SK-N-SH treated with all-trans-retinoic acid at 6 μM for 48 hours (cell line): ENCODE results near the gene METTL5.
A peak's percentile ranks its signal among the peaks of the same experiment; 100 is the strongest.

ENCODE experiments used
- ATAC-seq: fragments of 200-7000 bp; cut with Tn5 transposase; 3 replicates; pipeline ENCODE4 v1.9.1; 2020; ENCODE audit warnings: mild to moderate bottlenecking, moderate library complexity
- ARNTL ChIP-seq: fragments of 450-650 bp; formaldehyde crosslinking; IDR thresholded peaks from 2 replicates; pipeline ENCODE4 v1.5.0; 2020; ENCODE audit warnings: low read depth, mild to moderate bottlenecking, moderate library complexity, borderline replicate concordance
- BACH2 ChIP-seq: fragments of 250-450 bp; sonication (Bioruptor Pico); IDR thresholded peaks from 2 replicates; pipeline ENCODE4 v1.9.0; 2021; ENCODE audit warnings: mild to moderate bottlenecking, borderline replicate concordance
- CSDC2 ChIP-seq: fragments of 250-450 bp; sonication (Bioruptor Pico); IDR thresholded peaks from 2 replicates; pipeline ENCODE4 v1.5.0; 2020; ENCODE audit warnings: mild to moderate bottlenecking, moderate library complexity
- ESRRG ChIP-seq: fragments of 250-450 bp; sonication (Bioruptor Pico); IDR thresholded peaks from 2 replicates; pipeline ENCODE4 v1.6.1; 2021; ENCODE audit warnings: mild to moderate bottlenecking
- ISL1 ChIP-seq: fragments of 250-450 bp; sonication (Bioruptor Pico); IDR thresholded peaks from 2 replicates; pipeline ENCODE4 v2.1.2; 2022; ENCODE audit warnings: mild to moderate bottlenecking, moderate library complexity
- OSR1 ChIP-seq: fragments of 250-450 bp; sonication (Bioruptor Pico); IDR thresholded peaks from 2 replicates; pipeline ENCODE4 v1.8.0; 2022; ENCODE audit warnings: moderate library complexity, mild to moderate bottlenecking, inconsistent platforms
- PPARA ChIP-seq: fragments of 250-450 bp; sonication (Bioruptor Pico); IDR thresholded peaks from 2 replicates; pipeline ENCODE4 v1.5.0; 2020; ENCODE audit warnings: mild to moderate bottlenecking, borderline replicate concordance
- RARB ChIP-seq: fragments of 250-450 bp; sonication (Bioruptor Pico); IDR thresholded peaks from 2 replicates; pipeline ENCODE4 v1.8.0; 2021; ENCODE audit warnings: mild to moderate bottlenecking, moderate library complexity
- SNAI2 ChIP-seq: fragments of 250-450 bp; sonication (Bioruptor Pico); IDR thresholded peaks from 2 replicates; pipeline ENCODE4 v1.5.0; 2020; ENCODE audit warnings: mild to moderate bottlenecking, moderate library complexity
- TOX ChIP-seq: fragments of 250-450 bp; sonication (Bioruptor Pico); IDR thresholded peaks from 2 replicates; pipeline ENCODE4 v1.8.0; 2021; ENCODE audit warnings: mild to moderate bottlenecking, moderate library complexity, borderline replicate concordance
- ZC3H10 ChIP-seq: fragments of 250-450 bp; sonication (Bioruptor Pico); IDR thresholded peaks from 2 replicates; pipeline ENCODE4 v1.5.1; 2021; ENCODE audit warnings: mild to moderate bottlenecking, moderate library complexity
- ZFP3 ChIP-seq: fragments of 250-450 bp; sonication (Bioruptor Pico); IDR thresholded peaks from 2 replicates; pipeline ENCODE4 v1.5.0; 2020; ENCODE audit warnings: mild to moderate bottlenecking, moderate library complexity
- ZNF565 ChIP-seq: fragments of 450-650 bp; formaldehyde crosslinking; conservative IDR thresholded peaks from 2 replicates; pipeline ENCODE4 v1.5.0; 2020; ENCODE audit warnings: low read depth, mild to moderate bottlenecking, moderate library complexity
- TF ChIP-seq, protein P1 (sequence below): fragments of 250-450 bp; sonication (Bioruptor Pico); IDR thresholded peaks from 2 replicates; pipeline ENCODE4 v1.8.0; 2020; ENCODE audit warnings: mild to moderate bottlenecking, moderate library complexity, borderline replicate concordance
- TF ChIP-seq, protein P2 (sequence below): fragments of 250-450 bp; sonication (Bioruptor Pico); IDR thresholded peaks from 2 replicates; pipeline ENCODE4 v1.5.1; 2021; ENCODE audit warnings: mild to moderate bottlenecking, moderate library complexity
- TF ChIP-seq, protein P3 (sequence below): fragments of 250-450 bp; sonication (Bioruptor Pico); IDR thresholded peaks from 2 replicates; pipeline ENCODE4 v1.8.0; 2021; ENCODE audit warnings: low read depth, mild to moderate bottlenecking, moderate library complexity, borderline replicate concordance
- TF ChIP-seq, protein P4 (sequence below): fragments of 250-450 bp; sonication (Bioruptor Pico); IDR thresholded peaks from 2 replicates; pipeline ENCODE4 v1.5.0; 2020; ENCODE audit warnings: mild to moderate bottlenecking, moderate library complexity

The METTL5 gene

DNA sequence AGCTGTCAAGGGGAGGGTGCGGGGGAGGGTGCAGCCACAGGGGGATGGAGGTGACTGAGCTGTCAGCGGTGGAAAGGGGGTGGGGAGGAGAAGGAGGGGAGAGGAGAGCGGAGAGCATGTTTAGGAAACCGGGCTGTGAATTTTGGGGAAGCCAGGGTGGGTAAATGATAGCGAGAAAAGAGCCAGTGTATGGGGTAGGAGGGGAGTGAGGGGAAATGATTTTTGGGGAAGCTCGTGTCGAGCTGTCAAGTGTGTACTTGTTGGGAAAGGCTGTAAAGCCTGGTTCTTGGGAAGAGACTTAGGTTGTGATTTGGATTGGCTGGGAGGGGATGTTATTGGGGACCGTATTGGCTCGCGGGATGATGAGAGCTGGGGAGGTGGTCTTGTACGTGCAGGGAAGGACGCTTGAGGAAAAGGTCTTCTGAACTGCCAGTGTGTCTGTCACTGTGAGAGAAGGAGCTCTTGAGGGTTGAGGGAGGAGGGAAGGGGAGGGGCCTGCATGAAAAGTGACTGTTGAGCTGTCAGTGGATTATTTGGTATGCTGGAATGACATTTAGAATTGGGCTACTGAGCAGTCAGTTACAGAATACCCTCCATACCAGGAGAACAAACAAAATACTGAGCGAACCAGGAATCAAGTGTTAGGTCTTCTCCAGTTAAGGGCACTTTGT, 3.6 kb upstream of the METTL5 start:
- TF ChIP-seq OSR1 (CRISPR knock-in tag) = no peak
- no peak for TF ChIP-seq RARB (CRISPR knock-in tag)
- TF ChIP-seq BACH2 (CRISPR knock-in tag) = no peak
- TF ChIP-seq, protein P1, sequence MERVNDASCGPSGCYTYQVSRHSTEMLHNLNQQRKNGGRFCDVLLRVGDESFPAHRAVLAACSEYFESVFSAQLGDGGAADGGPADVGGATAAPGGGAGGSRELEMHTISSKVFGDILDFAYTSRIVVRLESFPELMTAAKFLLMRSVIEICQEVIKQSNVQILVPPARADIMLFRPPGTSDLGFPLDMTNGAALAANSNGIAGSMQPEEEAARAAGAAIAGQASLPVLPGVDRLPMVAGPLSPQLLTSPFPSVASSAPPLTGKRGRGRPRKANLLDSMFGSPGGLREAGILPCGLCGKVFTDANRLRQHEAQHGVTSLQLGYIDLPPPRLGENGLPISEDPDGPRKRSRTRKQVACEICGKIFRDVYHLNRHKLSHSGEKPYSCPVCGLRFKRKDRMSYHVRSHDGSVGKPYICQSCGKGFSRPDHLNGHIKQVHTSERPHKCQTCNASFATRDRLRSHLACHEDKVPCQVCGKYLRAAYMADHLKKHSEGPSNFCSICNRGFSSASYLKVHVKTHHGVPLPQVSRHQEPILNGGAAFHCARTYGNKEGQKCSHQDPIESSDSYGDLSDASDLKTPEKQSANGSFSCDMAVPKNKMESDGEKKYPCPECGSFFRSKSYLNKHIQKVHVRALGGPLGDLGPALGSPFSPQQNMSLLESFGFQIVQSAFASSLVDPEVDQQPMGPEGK (CRISPR knock-in tag) = no peak
- TF ChIP-seq, protein P2, sequence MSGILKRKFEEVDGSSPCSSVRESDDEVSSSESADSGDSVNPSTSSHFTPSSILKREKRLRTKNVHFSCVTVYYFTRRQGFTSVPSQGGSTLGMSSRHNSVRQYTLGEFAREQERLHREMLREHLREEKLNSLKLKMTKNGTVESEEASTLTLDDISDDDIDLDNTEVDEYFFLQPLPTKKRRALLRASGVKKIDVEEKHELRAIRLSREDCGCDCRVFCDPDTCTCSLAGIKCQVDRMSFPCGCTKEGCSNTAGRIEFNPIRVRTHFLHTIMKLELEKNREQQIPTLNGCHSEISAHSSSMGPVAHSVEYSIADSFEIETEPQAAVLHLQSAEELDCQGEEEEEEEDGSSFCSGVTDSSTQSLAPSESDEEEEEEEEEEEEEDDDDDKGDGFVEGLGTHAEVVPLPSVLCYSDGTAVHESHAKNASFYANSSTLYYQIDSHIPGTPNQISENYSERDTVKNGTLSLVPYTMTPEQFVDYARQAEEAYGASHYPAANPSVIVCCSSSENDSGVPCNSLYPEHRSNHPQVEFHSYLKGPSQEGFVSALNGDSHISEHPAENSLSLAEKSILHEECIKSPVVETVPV (CRISPR knock-in tag) = no peak
- no peak for TF ChIP-seq CSDC2 (CRISPR knock-in tag)
- no peak for TF ChIP-seq SNAI2 (CRISPR knock-in tag)
- TF ChIP-seq ARNTL (CRISPR knock-in tag) = no peak
- no peak for TF ChIP-seq ZC3H10 (CRISPR knock-in tag)
- TF ChIP-seq, protein P3, sequence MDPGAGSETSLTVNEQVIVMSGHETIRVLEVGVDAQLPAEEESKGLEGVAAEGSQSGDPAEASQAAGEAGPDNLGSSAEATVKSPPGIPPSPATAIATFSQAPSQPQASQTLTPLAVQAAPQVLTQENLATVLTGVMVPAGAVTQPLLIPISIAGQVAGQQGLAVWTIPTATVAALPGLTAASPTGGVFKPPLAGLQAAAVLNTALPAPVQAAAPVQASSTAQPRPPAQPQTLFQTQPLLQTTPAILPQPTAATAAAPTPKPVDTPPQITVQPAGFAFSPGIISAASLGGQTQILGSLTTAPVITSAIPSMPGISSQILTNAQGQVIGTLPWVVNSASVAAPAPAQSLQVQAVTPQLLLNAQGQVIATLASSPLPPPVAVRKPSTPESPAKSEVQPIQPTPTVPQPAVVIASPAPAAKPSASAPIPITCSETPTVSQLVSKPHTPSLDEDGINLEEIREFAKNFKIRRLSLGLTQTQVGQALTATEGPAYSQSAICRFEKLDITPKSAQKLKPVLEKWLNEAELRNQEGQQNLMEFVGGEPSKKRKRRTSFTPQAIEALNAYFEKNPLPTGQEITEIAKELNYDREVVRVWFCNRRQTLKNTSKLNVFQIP (CRISPR knock-in tag) = no peak
- no peak for TF ChIP-seq ISL1
- no peak for TF ChIP-seq TOX
- TF ChIP-seq ESRRG (CRISPR knock-in tag) = no peak
- TF ChIP-seq ZNF565 (CRISPR knock-in tag) = no peak
- no peak for TF ChIP-seq ZFP3 (CRISPR knock-in tag)
- TF ChIP-seq, protein P4, sequence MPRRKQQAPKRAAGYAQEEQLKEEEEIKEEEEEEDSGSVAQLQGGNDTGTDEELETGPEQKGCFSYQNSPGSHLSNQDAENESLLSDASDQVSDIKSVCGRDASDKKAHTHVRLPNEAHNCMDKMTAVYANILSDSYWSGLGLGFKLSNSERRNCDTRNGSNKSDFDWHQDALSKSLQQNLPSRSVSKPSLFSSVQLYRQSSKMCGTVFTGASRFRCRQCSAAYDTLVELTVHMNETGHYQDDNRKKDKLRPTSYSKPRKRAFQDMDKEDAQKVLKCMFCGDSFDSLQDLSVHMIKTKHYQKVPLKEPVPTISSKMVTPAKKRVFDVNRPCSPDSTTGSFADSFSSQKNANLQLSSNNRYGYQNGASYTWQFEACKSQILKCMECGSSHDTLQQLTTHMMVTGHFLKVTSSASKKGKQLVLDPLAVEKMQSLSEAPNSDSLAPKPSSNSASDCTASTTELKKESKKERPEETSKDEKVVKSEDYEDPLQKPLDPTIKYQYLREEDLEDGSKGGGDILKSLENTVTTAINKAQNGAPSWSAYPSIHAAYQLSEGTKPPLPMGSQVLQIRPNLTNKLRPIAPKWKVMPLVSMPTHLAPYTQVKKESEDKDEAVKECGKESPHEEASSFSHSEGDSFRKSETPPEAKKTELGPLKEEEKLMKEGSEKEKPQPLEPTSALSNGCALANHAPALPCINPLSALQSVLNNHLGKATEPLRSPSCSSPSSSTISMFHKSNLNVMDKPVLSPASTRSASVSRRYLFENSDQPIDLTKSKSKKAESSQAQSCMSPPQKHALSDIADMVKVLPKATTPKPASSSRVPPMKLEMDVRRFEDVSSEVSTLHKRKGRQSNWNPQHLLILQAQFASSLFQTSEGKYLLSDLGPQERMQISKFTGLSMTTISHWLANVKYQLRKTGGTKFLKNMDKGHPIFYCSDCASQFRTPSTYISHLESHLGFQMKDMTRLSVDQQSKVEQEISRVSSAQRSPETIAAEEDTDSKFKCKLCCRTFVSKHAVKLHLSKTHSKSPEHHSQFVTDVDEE (CRISPR knock-in tag) = no peak
- no peak for TF ChIP-seq PPARA (CRISPR knock-in tag)
- ATAC-seq = peak; percentile 35

DNA sequence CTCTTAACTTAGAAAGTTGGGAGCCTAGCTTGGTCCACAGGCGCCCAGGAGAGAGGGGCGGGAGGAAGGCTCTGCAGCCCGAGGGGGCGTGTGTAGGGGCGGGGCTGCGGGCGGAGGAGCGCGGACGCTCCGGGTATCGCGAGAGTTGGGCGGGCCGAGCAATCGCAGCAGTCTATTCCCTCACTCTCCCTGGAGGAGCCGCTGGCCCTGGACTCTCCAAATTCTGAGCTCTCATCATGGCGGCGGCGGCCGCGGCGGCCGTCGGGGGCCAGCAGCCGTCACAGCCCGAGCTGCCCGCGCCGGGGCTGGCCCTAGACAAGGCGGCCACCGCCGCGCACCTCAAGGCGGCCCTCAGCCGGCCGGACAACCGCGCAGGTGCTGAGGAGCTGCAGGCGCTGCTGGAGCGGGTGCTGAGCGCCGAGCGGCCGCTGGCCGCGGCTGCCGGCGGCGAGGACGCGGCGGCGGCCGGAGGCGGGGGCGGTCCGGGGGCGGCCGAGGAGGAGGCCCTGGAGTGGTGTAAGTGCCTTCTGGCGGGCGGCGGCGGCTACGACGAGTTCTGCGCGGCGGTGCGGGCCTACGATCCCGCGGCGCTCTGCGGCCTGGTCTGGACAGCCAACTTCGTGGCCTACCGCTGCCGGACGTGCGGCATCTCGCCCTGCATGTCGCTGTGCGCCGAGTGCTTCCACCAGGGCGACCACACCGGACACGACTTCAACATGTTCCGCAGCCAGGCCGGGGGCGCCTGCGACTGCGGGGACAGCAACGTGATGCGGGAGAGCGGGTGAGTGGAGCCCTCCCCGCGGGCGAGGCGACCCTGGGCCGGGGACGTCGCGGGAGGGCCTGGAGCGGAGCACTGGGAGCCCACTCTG, 2.8 kb upstream of the METTL5 start, which contains the start of gene UBR3:
TSS of gene UBR3 (plus strand) at position 183 of the 869 bp plus-strand sequence. CDS start at position 237, 54 bp downstream.
- peak; percentile 86 for ATAC-seq
- no peak for TF ChIP-seq PPARA (CRISPR knock-in tag)
- TF ChIP-seq, protein P4 (CRISPR knock-in tag) = no peak
- no peak for TF ChIP-seq SNAI2 (CRISPR knock-in tag)
- TF ChIP-seq, protein P3 (CRISPR knock-in tag) = no peak
- TF ChIP-seq OSR1 (CRISPR knock-in tag) = no peak
- TF ChIP-seq CSDC2 (CRISPR knock-in tag) = no peak
